IPS-20b (cell line): ENCODE measurements around the gene ACOT9.
A peak's percentile ranks its signal among the peaks of the same experiment; 100 is the strongest.

Experiments used
- H3K27ac ChIP-seq: one replicate; pipeline ENCODE4 v1.5.1; 2013; ENCODE audit warnings: low read length
- H3K27me3 ChIP-seq: 2 replicates; pipeline ENCODE4 v1.6.1; 2013; ENCODE audit warnings: mild to moderate bottlenecking, low read length, inconsistent platforms; ENCODE audit not compliant: insufficient read depth
- H3K36me3 ChIP-seq: 2 replicates; pipeline ENCODE4 v1.6.1; 2013; ENCODE audit warnings: low read depth, mild to moderate bottlenecking, inconsistent platforms, low read length, moderate library complexity; ENCODE audit not compliant: insufficient read depth
- H3K4me1 ChIP-seq: 2 replicates; pipeline ENCODE4 v1.6.1; 2013; ENCODE audit warnings: mild to moderate bottlenecking, control low read depth, inconsistent platforms, low read length, moderate library complexity; ENCODE audit not compliant: insufficient read depth
- H3K4me3 ChIP-seq: 2 replicates; pipeline ENCODE4 v1.5.1; 2013; ENCODE audit warnings: mild to moderate bottlenecking, low read length, inconsistent platforms
- H3K9ac ChIP-seq: 2 replicates; pipeline ENCODE4 v1.6.1; 2013; ENCODE audit warnings: low read depth, mild to moderate bottlenecking, inconsistent platforms, low read length, moderate library complexity
- H3K9me3 ChIP-seq: 2 replicates; pipeline ENCODE4 v1.6.1; 2013; ENCODE audit warnings: mild to moderate bottlenecking, low read depth, low read length, inconsistent platforms; ENCODE audit not compliant: insufficient read depth

The ACOT9 gene

GRCh38 chrX:23742697-23743622 is at the start of gene ACOT9:
Gene ACOT9, minus strand, starts transcription at chrX:23743276. Its CDS starts 132 bp downstream, at chrX:23743144.
- H3K27me3 ChIP-seq: no peaks in the 10 kb centered on the region
- H3K4me3 ChIP-seq: peak within 1 kb of the TSS; percentile 81
- peak within 1 kb of the TSS; percentile 71 for H3K9ac ChIP-seq

GRCh38 chrX:23790155-23790497 is 47.0 kb upstream of the ACOT9 start:
- H3K4me3 ChIP-seq: no peak overlapping the region
- no peak overlapping the region for H3K9ac ChIP-seq
- H3K36me3 ChIP-seq: peaks cover 4% of the 10 kb centered on the region
- H3K27ac ChIP-seq: no peak overlapping the region
- 0 out of 2 replicates have a peak, but pooled peaks cover 3% of the 10 kb centered on the region for H3K4me1 ChIP-seq
- H3K27me3 ChIP-seq: no peaks in the 10 kb centered on the region
- no peaks in the 10 kb centered on the region for H3K9me3 ChIP-seq

More at GRCh38 chrX:23742697-23743622, at the start of gene ACOT9:
- no peak within 1 kb of the TSS for H3K27ac ChIP-seq
- H3K9me3 ChIP-seq: no peaks in the 10 kb centered on the region
- no peaks in the 10 kb centered on the region; the same call in 1 of the 2 replicates for H3K4me1 ChIP-seq
- no peaks in the 10 kb centered on the region for H3K36me3 ChIP-seq

GRCh38 chrX:23789386-23790154 is 46.5 kb upstream of the ACOT9 start:
- Histone ChIP-seq H3K9me3 (no peaks in the 10 kb centered on the region), H3K36me3 (peaks cover 4% of the 10 kb centered on the region), H3K4me1 (0 out of 2 replicates have a peak, but pooled peaks cover 3% of the 10 kb centered on the region), H3K4me3 (no peak overlapping the region), H3K27me3 (no peaks in the 10 kb centered on the region), H3K27ac (no peak overlapping the region), H3K9ac (no peak overlapping the region)

- no peaks in the 10 kb centered on the region for H3K27me3 ChIP-seq
- H3K9me3 ChIP-seq: no peaks in the 10 kb centered on the region
- H3K9ac ChIP-seq: no peak overlapping the region
- 0 out of 2 replicates have a peak, but pooled peaks cover 3% of the 10 kb centered on the region for H3K4me1 ChIP-seq
- H3K36me3 ChIP-seq: peaks cover 4% of the 10 kb centered on the region
- H3K4me3 ChIP-seq: no peak overlapping the region
- no peak overlapping the region for H3K27ac ChIP-seq
Observed at GRCh38 chrX:23788946-23789345, 45.9 kb upstream of the ACOT9 start.

- Histone ChIP-seq H3K9me3 (no peaks in the 10 kb centered on the region), H3K9ac (no peak overlapping the region), H3K4me1 (0 out of 2 replicates have a peak, but pooled peaks cover 3% of the 10 kb centered on the region), H3K27ac (no peak overlapping the region), H3K36me3 (peaks cover 4% of the 10 kb centered on the region), H3K27me3 (no peaks in the 10 kb centered on the region), H3K4me3 (no peak overlapping the region)
Observed at GRCh38 chrX:23788521-23788920, 45.4 kb upstream of the ACOT9 start.

- Histone ChIP-seq H3K27me3 (no peaks in the 10 kb centered on the region), H3K9me3 (no peaks in the 10 kb centered on the region), H3K4me3 (no peak overlapping the region), H3K27ac (no peak overlapping the region), H3K36me3 (peaks cover 4% of the 10 kb centered on the region), H3K4me1 (0 out of 2 replicates have a peak, but pooled peaks cover 3% of the 10 kb centered on the region), H3K9ac (no peak overlapping the region)
Observed at GRCh38 chrX:23787745-23788118, 44.7 kb upstream of the ACOT9 start.

GRCh38 chrX:23786268-23786815 is 43.3 kb upstream of the ACOT9 start:
- H3K9ac ChIP-seq: no peak overlapping the region
- H3K36me3 ChIP-seq: peaks cover 4% of the 10 kb centered on the region
- no peaks in the 10 kb centered on the region for H3K9me3 ChIP-seq
- peaks cover 8% of the 10 kb centered on the region; the same call in 1 of the 2 replicates for H3K4me1 ChIP-seq
- no peak overlapping the region for H3K27ac ChIP-seq
- H3K27me3 ChIP-seq: no peaks in the 10 kb centered on the region
- no peak overlapping the region for H3K4me3 ChIP-seq

- Histone ChIP-seq H3K27me3 (no peaks in the 10 kb centered on the region), H3K9ac (no peak overlapping the region), H3K36me3 (peaks cover 4% of the 10 kb centered on the region), H3K4me1 (peaks cover 8% of the 10 kb centered on the region; the same call in 1 of the 2 replicates), H3K4me3 (no peak overlapping the region), H3K9me3 (no peaks in the 10 kb centered on the region), H3K27ac (no peak overlapping the region)
Observed at GRCh38 chrX:23785580-23785979, 42.5 kb upstream of the ACOT9 start.

GRCh38 chrX:23784470-23785331 is 41.6 kb upstream of the ACOT9 start:
- no peak overlapping the region for H3K27ac ChIP-seq
- H3K27me3 ChIP-seq: no peaks in the 10 kb centered on the region
- H3K9me3 ChIP-seq: no peaks in the 10 kb centered on the region
- H3K4me3 ChIP-seq: peak overlapping the region; percentile 88; the same call in 1 of the 2 replicates
- no peak overlapping the region for H3K9ac ChIP-seq
- peaks cover 4% of the 10 kb centered on the region for H3K36me3 ChIP-seq
- H3K4me1 ChIP-seq: peaks cover 8% of the 10 kb centered on the region; the same call in 1 of the 2 replicates

- Histone ChIP-seq H3K9me3 (no peaks in the 10 kb centered on the region), H3K27ac (no peak overlapping the region), H3K4me3 (peak overlapping the region; percentile 88), H3K4me1 (peaks cover 8% of the 10 kb centered on the region; the same call in 1 of the 2 replicates), H3K36me3 (peaks cover 4% of the 10 kb centered on the region), H3K27me3 (no peaks in the 10 kb centered on the region), H3K9ac (peak overlapping the region; percentile 59; the same call in 1 of the 2 replicates)
Observed at GRCh38 chrX:23783589-23784469, 40.8 kb upstream of the ACOT9 start.
